Gastroesophageal sphincter (tissue), 4 donors: Measurements from ENCODE around the gene ZNF512B. TPM values are rescaled to one million over a fixed set of nuclear protein-coding genes. Genes with fewer than 3 reads are reported as not detected.

Experiments
- ATAC-seq: fragments of 150-250 bp; one replicate; pipeline ENCODE4 v1.9.1; 2016; ENCODE audit warnings: mild to moderate bottlenecking, moderate library complexity
- H3K27ac ChIP-seq, 4 donors: fragments of 200-600 bp; sonication (generic) in 3 of 4; 1 replicate in 3 of 4; 2 replicates in 1 of 4; pipeline ENCODE4 v1.5.1; 2016 to 2019
- H3K27me3 ChIP-seq: fragments of 200-600 bp; sonication (generic); one replicate; pipeline ENCODE4 v1.5.1; 2019
- H3K36me3 ChIP-seq, 2 donors: fragments of 200-600 bp; sonication (generic); one replicate each; pipeline ENCODE4 v1.5.1; 2019; ENCODE audit warnings: control low read depth in 1 of 2
- H3K4me1 ChIP-seq, 3 donors: fragments of 200-600 bp; sonication (generic); 1 replicate in 2 of 3; 2 replicates in 1 of 3; pipeline ENCODE4 v1.5.1; 2016 to 2019; ENCODE audit warnings: control low read depth in 2 of 3
- H3K4me3 ChIP-seq, 2 donors: fragments of 200-600 bp; sonication (generic); one replicate each; pipeline ENCODE4 v1.5.1; 2019; ENCODE audit warnings: mild to moderate bottlenecking in 1 of 2, moderate library complexity in 1 of 2
- H3K9me3 ChIP-seq, 3 donors: fragments of 200-600 bp; sonication (generic); one replicate each; pipeline ENCODE4 v1.5.1; 2017 to 2019; ENCODE audit warnings: control low read depth in 2 of 3
- CTCF ChIP-seq, 4 experiments: fragments of 200-600 bp in 2 of 4; fragments of 450-650 bp in 2 of 4; sonication (generic) in 1 of 4; IDR thresholded peaks; one replicate each; pipeline ENCODE4 v1.5.1; 2017 to 2019; ENCODE audit warnings: antibody characterized with exemption in 4 of 4, mild to moderate bottlenecking in 2 of 4, moderate library complexity in 2 of 4
- EP300 ChIP-seq: sonication (generic); formaldehyde crosslinking; IDR thresholded peaks from one replicate; pipeline ENCODE4 v1.6.1; 2017; ENCODE audit warnings: antibody characterized with exemption, mild to moderate bottlenecking
- POLR2A ChIP-seq, 2 donors: fragments of 450-650 bp; IDR thresholded peaks; one replicate each; pipeline ENCODE4 v1.6.1; 2017; ENCODE audit warnings: antibody characterized with exemption in 2 of 2, mild to moderate bottlenecking in 2 of 2, moderate library complexity in 1 of 2
- POLR2AphosphoS5 ChIP-seq: sonication (generic); formaldehyde crosslinking; IDR thresholded peaks from one replicate; pipeline ENCODE4 v1.6.1; 2017; ENCODE audit warnings: antibody characterized with exemption
- WGBS, 2 donors: methylation state at CpG; one replicate each; pipeline ENCODE4 v1.1.5; 2018; ENCODE audit warnings: low coverage in 1 of 2; 5-methylcytosine and 5-hydroxymethylcytosine counted together
- total RNA-seq, 4 donors: library from RNA; depleted of rRNA; stranded (reverse); fragments of >200 nt; gene quantifications; one replicate each; pipeline ENCODE4 v1.1.0, GENCODE V29; 2016

Gene ZNF512B
- total RNA-seq, 4 donors from 2014 or later = 9.0 to 13.8 (median 10.0) TPM

- 62 to 83% methylated on average over 3 to 4 of the region's 7 CpGs for WGBS, 2 donors
- no peaks in the 10 kb centered on the region for H3K9me3 ChIP-seq
- peaks cover 0 to 100% of the 10 kb centered on the region in 2 donors for H3K36me3 ChIP-seq
- no peak for ATAC-seq
- H3K4me3 ChIP-seq = no peak overlapping the region
- no peak overlapping the region for H3K27ac ChIP-seq
- peaks cover 0 to 19% (median 0%) of the 10 kb centered on the region in 3 donors for H3K4me1 ChIP-seq
- no peak for TF ChIP-seq EP300
- no peak for TF ChIP-seq CTCF (IDR thresholded peaks at IDR 0.05)
- no peak for TF ChIP-seq POLR2A (IDR thresholded peaks at IDR 0.05)
- TF ChIP-seq POLR2AphosphoS5 = no peak
- no peaks in the 10 kb centered on the region for H3K27me3 ChIP-seq
These were observed 34.4 kb upstream of the ZNF512B start for GRCh38 chr20:64003960-64004725.

- Histone ChIP-seq H3K9me3 (no peaks in the 10 kb centered on the region), H3K4me3 (no peak overlapping the region), H3K27me3 (no peaks in the 10 kb centered on the region), H3K27ac (no peak overlapping the region), H3K36me3 (peaks cover 0 to 100% of the 10 kb centered on the region in 2 donors), H3K4me1 (peaks cover 0 to 15% (median 0%) of the 10 kb centered on the region in 3 donors)
- WGBS, 2 donors = 55 to 57% methylated on average over 3 to 8 of the region's 11 CpGs
- no peak for ATAC-seq
- TF ChIP-seq CTCF (IDR thresholded peaks at IDR 0.05) (no peak), POLR2AphosphoS5 (no peak), POLR2A (IDR thresholded peaks at IDR 0.05) (no peak), EP300 (no peak)
These were observed 31.9 kb upstream of the ZNF512B start for GRCh38 chr20:64001607-64002011.

GRCh38 chr20:64000906-64001305 is 31.2 kb upstream of the ZNF512B start:
- ATAC-seq = no peak
- H3K4me3 ChIP-seq = no peak overlapping the region
- no peaks in the 10 kb centered on the region for H3K9me3 ChIP-seq
- no peaks in the 10 kb centered on the region for H3K27me3 ChIP-seq
- TF ChIP-seq POLR2A (IDR thresholded peaks at IDR 0.05) (no peak), EP300 (no peak), CTCF (IDR thresholded peaks at IDR 0.05) (no peak), POLR2AphosphoS5 (no peak)
- H3K36me3 ChIP-seq = peaks cover 2 to 100% of the 10 kb centered on the region in 2 donors
- 81% methylated on average over 10 of the region's 12 CpGs; no CpG with 5 or more reads in 1 of the 2 donors for WGBS, 2 donors
- H3K4me1 ChIP-seq = peaks cover 0 to 12% (median 0%) of the 10 kb centered on the region in 3 donors
- no peak overlapping the region for H3K27ac ChIP-seq

DNA sequence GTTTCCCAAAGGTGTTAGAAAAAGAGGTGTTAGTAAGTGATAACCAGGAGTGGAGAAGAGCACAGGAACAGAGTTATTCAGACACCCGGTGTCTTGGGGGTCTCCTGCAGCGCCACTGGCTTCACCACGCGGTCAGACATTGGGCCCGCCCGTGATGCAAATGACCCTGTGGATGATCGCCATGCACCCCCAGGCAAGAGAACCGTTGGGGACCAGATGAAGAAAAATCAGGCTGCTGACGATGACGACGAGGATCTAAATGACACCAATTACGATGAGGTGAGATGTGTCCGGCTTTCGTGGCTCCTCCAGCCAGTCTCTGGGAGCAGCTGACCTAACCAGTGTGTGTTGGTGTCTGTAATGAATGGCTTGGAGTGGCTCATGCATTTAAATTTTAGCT is 13.2 kb upstream of the ZNF512B start:
- Histone ChIP-seq H3K27ac (no peak overlapping the region), H3K36me3 (peaks cover 0 to 54% of the 10 kb centered on the region in 2 donors), H3K27me3 (no peaks in the 10 kb centered on the region), H3K9me3 (no peaks in the 10 kb centered on the region), H3K4me1 (peaks cover 0 to 55% (median 40%) of the 10 kb centered on the region in 3 donors), H3K4me3 (no peak overlapping the region)
- ATAC-seq = no peak
- TF ChIP-seq POLR2A (IDR thresholded peaks at IDR 0.05) (no peak), EP300 (no peak), POLR2AphosphoS5 (no peak), CTCF (IDR thresholded peaks at IDR 0.05) (no peak)
- WGBS, 2 donors = 88 to 92% methylated on average over 8 to 14 of the region's 14 CpGs
